GM12872 (cell line): ENCODE results near the gene THAP11.

ENCODE experiments used
- TF ChIP-seq, protein P1 (sequence below): IDR thresholded peaks from 3 replicates; pipeline ENCODE4 v1.5.1; 2011; ENCODE audit warnings: low read depth, mild to moderate bottlenecking, low read length, moderate library complexity; ENCODE audit not compliant: insufficient read depth

THAP11 gene

GRCh38 chr16:67883872-67884261 is 41.7 kb downstream of the THAP11 start:
- TF ChIP-seq, protein P1, sequence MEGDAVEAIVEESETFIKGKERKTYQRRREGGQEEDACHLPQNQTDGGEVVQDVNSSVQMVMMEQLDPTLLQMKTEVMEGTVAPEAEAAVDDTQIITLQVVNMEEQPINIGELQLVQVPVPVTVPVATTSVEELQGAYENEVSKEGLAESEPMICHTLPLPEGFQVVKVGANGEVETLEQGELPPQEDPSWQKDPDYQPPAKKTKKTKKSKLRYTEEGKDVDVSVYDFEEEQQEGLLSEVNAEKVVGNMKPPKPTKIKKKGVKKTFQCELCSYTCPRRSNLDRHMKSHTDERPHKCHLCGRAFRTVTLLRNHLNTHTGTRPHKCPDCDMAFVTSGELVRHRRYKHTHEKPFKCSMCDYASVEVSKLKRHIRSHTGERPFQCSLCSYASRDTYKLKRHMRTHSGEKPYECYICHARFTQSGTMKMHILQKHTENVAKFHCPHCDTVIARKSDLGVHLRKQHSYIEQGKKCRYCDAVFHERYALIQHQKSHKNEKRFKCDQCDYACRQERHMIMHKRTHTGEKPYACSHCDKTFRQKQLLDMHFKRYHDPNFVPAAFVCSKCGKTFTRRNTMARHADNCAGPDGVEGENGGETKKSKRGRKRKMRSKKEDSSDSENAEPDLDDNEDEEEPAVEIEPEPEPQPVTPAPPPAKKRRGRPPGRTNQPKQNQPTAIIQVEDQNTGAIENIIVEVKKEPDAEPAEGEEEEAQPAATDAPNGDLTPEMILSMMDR, result peak; percentile 94; the same call in 2 of the 3 replicates

DNA sequence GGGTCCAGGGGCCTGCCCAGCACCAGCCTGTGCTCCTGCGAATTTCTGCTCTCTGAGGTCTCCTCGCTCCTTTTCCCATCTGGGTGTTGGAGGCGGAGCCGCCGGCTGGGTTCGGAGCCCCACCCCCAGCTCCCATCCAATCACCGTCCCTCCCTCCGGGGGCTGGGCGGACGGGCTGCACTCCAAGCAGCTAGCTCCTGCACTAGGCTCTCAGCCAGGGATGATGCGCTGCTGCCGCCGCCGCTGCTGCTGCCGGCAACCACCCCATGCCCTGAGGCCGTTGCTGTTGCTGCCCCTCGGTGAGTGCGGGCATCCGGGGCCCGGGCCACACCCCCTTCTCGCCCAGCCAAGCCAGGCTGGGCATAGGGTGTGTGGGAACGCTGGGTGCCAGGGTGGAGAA is 42.6 kb downstream of the THAP11 start, which contains the start of gene NRN1L:
Gene NRN1L, plus strand, starts transcription at position 202 of the 400 bp plus-strand sequence. Its CDS starts 19 bp downstream, at position 221.
- TF ChIP-seq, protein P1, result no peak

- TF ChIP-seq, protein P1, result no peak
Measured at GRCh38 chr16:67885545-67885944, 43.4 kb downstream of the THAP11 start.

- TF ChIP-seq, protein P1, result no peak
Measured at GRCh38 chr16:67885976-67886375, 43.9 kb downstream of the THAP11 start.

- TF ChIP-seq, protein P1, result no peak
Measured at GRCh38 chr16:67886387-67886786, 44.3 kb downstream of the THAP11 start.

DNA sequence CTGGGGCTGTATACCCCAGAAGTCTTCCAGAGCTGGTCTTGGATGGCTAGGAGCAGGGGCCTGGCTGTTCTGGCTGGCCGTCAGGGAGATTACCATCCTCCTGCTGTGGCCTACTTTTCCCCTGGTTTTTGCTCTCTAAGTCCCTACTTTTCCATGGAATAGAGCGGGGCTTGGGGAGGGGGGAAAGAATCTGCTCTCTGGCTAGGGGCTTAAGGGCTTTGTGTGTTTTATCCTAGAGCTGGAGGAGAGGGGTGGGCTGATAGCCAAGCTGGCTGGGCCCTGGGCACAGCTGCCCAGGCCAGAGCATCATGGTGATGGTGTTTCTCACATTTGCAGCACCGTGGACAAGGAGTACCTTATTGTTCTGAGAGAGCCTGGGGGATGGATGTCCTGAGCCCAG is 46.2 kb downstream of the THAP11 start:
- TF ChIP-seq, protein P1, result no peak

GRCh38 chr16:67892375-67892774 is 50.3 kb downstream of the THAP11 start:
- TF ChIP-seq, protein P1, result no peak
